ENCODE data around the gene SERTAD1. TPM values are rescaled to one million over a fixed set of nuclear protein-coding genes. Genes with fewer than 3 reads are reported as not detected.

The SERTAD1 gene
- total and polyA plus RNA-seq, 2 donors (not counting 1 experiment from before 2014, with no cell fraction given), result 11.9 to 59.4 TPM

DNA sequence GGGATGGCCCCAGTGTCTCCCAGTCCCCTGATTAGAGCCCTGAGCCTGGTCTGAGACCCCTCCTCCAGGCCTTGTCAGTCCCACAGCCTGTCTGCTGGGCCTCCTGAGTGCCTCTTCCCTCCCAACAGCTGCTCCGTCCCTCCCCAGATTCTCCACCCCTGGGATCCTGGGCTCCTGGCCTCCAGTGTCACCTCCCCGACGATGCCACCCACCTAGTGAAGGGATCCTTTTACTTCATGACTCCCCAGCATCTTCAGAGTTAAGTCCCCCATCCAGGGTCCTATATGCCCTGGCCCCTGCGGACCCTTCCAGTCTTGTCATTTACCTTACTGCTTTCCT, 8.2 kb downstream of the SERTAD1 start:
- Histone ChIP-seq H3K79me2 (ENCODE audit: control insufficient read depth, insufficient read depth, low read length) (peaks cover 3% of the 10 kb centered on the region), H3K4me2 (replicated peaks; ENCODE audit: low read depth, low read length, poor library complexity, severe bottlenecking) (no peak overlapping the region), H4K20me1 (ENCODE audit: control insufficient read depth, insufficient read depth, low read length, poor library complexity, severe bottlenecking) (no peaks in the 10 kb centered on the region), H3K36me3 (replicated peaks in 1 of 2; ENCODE audit: control extremely low read depth in 1 of 2, control insufficient read depth in 1 of 2, extremely low read depth in 1 of 2, insufficient read depth in 2 of 2, low read length in 1 of 2) (peaks cover 0 to 2% of the 10 kb centered on the region in 2 experiments), H3K4me3 (ENCODE audit: control extremely low read depth in 1 of 5, extremely low read depth in 1 of 5, insufficient read depth in 1 of 5, low read depth in 2 of 5, low read length in 4 of 5) (no peak overlapping the region), H2AFZ (ENCODE audit: insufficient read depth, low read depth, low read length, poor library complexity, severe bottlenecking) (peak overlapping the region; percentile 46), H3K9ac (ENCODE audit: low read length) (no peak overlapping the region), H3K27me3 (replicated peaks in 1 of 4; ENCODE audit: control extremely low read depth in 1 of 4, control insufficient read depth in 3 of 4, insufficient read depth in 4 of 4, low read length in 3 of 4) (no peaks in the 10 kb centered on the region), H3K27ac (ENCODE audit: low read length in 2 of 2) (no peak overlapping the region), H3K4me1 (ENCODE audit: control insufficient read depth in 2 of 2, insufficient read depth in 2 of 2, low read length in 2 of 2) (peaks cover 9 to 15% of the 10 kb centered on the region in 2 donors), H3K9me3 (ENCODE audit: control extremely low read depth in 1 of 3, control insufficient read depth in 2 of 3, insufficient read depth in 1 of 3, low read length in 2 of 3) (no peaks in the 10 kb centered on the region)
- Mint-ChIP-seq H3K27me3 (no peaks in the 10 kb centered on the region), H3K9me3 (ENCODE audit: insufficient read depth) (no peaks in the 10 kb centered on the region), H3K4me3 (no peak overlapping the region), H3K27ac (no peak overlapping the region), H3K4me1 (peaks cover 16% of the 10 kb centered on the region)
- 84% methylated on average over 3 of the region's 4 CpGs for WGBS (ENCODE audit: insufficient coverage)
- ChIA-PET POLR2A (interaction anchor here (0.6 kb wide), 2 partner anchors 47 to 593 kb away, joined by 4 to 5 read pairs; no protein-coding TSS in a partner anchor), CTCF (interaction anchor here (5.6 kb wide), 1 partner anchor 27 kb away, joined by 87 read pairs; the partner anchor contains the start of gene SERTAD3)
- intact Hi-C loops (cut with micrococcal nuclease), result no loop called here
- ATAC-seq (ENCODE audit: low read depth), result no peak
- TF ChIP-seq CTCF (IDR thresholded peaks at IDR 0.05) (no peak), EZH2 (IDR thresholded peaks at IDR 0.05; ENCODE audit: borderline replicate concordance, insufficient read depth, low read depth, low read length, poor library complexity, severe bottlenecking) (no peak)
- DNase-seq, result no peak

- peak overlapping the region; percentile 46 for H2AFZ ChIP-seq (ENCODE audit: insufficient read depth, low read depth, low read length, poor library complexity, severe bottlenecking)
- no peaks in the 10 kb centered on the region for H3K9me3 Mint-ChIP-seq (ENCODE audit: insufficient read depth)
- CTCF ChIA-PET, result interaction anchor here (5.6 kb wide), 1 partner anchor 28 kb away, joined by 87 read pairs; the partner anchor contains the start of gene SERTAD3
- no peak for DNase-seq
- H3K4me1 Mint-ChIP-seq, result peaks cover 13% of the 10 kb centered on the region
- no peaks in the 10 kb centered on the region for H3K79me2 ChIP-seq (ENCODE audit: control insufficient read depth, insufficient read depth, low read length)
- no peaks in the 10 kb centered on the region for H4K20me1 ChIP-seq (ENCODE audit: control insufficient read depth, insufficient read depth, low read length, poor library complexity, severe bottlenecking)
- H3K9me3 ChIP-seq (ENCODE audit: control extremely low read depth in 1 of 3, control insufficient read depth in 2 of 3, insufficient read depth in 1 of 3, low read length in 2 of 3), result no peaks in the 10 kb centered on the region
- no peak overlapping the region for H3K4me3 ChIP-seq (ENCODE audit: control extremely low read depth in 1 of 5, extremely low read depth in 1 of 5, insufficient read depth in 1 of 5, low read depth in 2 of 5, low read length in 4 of 5)
- H3K4me2 ChIP-seq (replicated peaks; ENCODE audit: low read depth, low read length, poor library complexity, severe bottlenecking), result no peak overlapping the region
- no peak overlapping the region for H3K9ac ChIP-seq (ENCODE audit: low read length)
- intact Hi-C loops (cut with micrococcal nuclease), result no loop called here
- peaks cover 9 to 15% of the 10 kb centered on the region in 2 donors for H3K4me1 ChIP-seq (ENCODE audit: control insufficient read depth in 2 of 2, insufficient read depth in 2 of 2, low read length in 2 of 2)
- no peak for TF ChIP-seq EZH2 (IDR thresholded peaks at IDR 0.05; ENCODE audit: borderline replicate concordance, insufficient read depth, low read depth, low read length, poor library complexity, severe bottlenecking)
- H3K27ac Mint-ChIP-seq, result no peak overlapping the region
- 46% methylated on average over 13 of the region's 16 CpGs for WGBS (ENCODE audit: insufficient coverage)
- no peaks in the 10 kb centered on the region for H3K36me3 ChIP-seq (replicated peaks in 1 of 2; ENCODE audit: control extremely low read depth in 1 of 2, control insufficient read depth in 1 of 2, extremely low read depth in 1 of 2, insufficient read depth in 2 of 2, low read length in 1 of 2)
- H3K27me3 Mint-ChIP-seq, result no peaks in the 10 kb centered on the region
- POLR2A ChIA-PET, result interaction anchor here (0.6 kb wide), 2 partner anchors 47 to 592 kb away, joined by 4 to 5 read pairs; no protein-coding TSS in a partner anchor
- H3K27ac ChIP-seq (ENCODE audit: low read length in 2 of 2), result no peak overlapping the region
- no peak overlapping the region for H3K4me3 Mint-ChIP-seq
- H3K27me3 ChIP-seq (replicated peaks in 1 of 4; ENCODE audit: control extremely low read depth in 1 of 4, control insufficient read depth in 3 of 4, insufficient read depth in 4 of 4, low read length in 3 of 4), result no peaks in the 10 kb centered on the region
- ATAC-seq (ENCODE audit: low read depth), result no peak
These were observed 8.7 kb downstream of the SERTAD1 start for GRCh38 chr19:40416918-40417642.
